Endothelial cell of umbilical vein (primary cell): ENCODE results near the gene CACNA2D3. TPM values are rescaled to one million over a fixed set of nuclear protein-coding genes. Genes with fewer than 3 reads are reported as not detected.

Source experiments
- BruUV-seq: library from RNA; stranded (reverse); fragments of 400-500 nt; replicated peaks from 2 replicates; lab custom pipeline; 2021; lab: Mats Ljungman, UMichigan
- CTCF ChIA-PET: fragments of 300-600, 350-600 bp; sonication (Branson Sonifier 250); formaldehyde crosslinking; loops from one replicate; lab custom pipeline; 2021; ENCODE audit warnings: antibody characterized with exemption, inconsistent platforms; lab: Charles Lee
- POLR2A ChIA-PET: fragments of 300-600, 350-600 bp; sonication (Branson Sonifier 250); formaldehyde crosslinking; loops from one replicate; lab custom pipeline; 2021; ENCODE audit warnings: antibody characterized with exemption, inconsistent platforms; lab: Charles Lee
- DNase-seq: peaks from one replicate; pipeline ENCODE4 v3.0.0-alpha.2; 2011; ENCODE audit warnings: low read depth, low spot score
- FAIRE-seq: peaks from 2 replicates; lab custom pipeline; 2011; peaks lifted over from hg19 to GRCh38; lab: Jason Lieb, UNC
- H2AFZ ChIP-seq: 2 replicates; pipeline ENCODE4 v1.6.0; 2012; ENCODE audit warnings: low read depth, low read length, control low read depth, inconsistent platforms
- H3K27ac ChIP-seq: 2 replicates; pipeline ENCODE4 v1.5.1; 2011; ENCODE audit warnings: low read depth, mild to moderate bottlenecking, control low read depth, low read length, moderate library complexity; ENCODE audit not compliant: insufficient read depth
- H3K27me3 ChIP-seq, 2 experiments: 2 replicates each; pipeline versions ENCODE4 v1.6.0 to v1.6.1; 2011; ENCODE audit warnings: low read length in 2 of 2, mixed read lengths in 1 of 2; ENCODE audit not compliant: control insufficient read depth in 2 of 2, insufficient read depth in 2 of 2
- H3K36me3 ChIP-seq, 2 experiments: 2 replicates in 1 of 2; 3 replicates in 1 of 2; pipeline ENCODE4 v1.5.1; 2011; ENCODE audit warnings: low read length in 2 of 2, mild to moderate bottlenecking in 1 of 2, moderate library complexity in 1 of 2; ENCODE audit not compliant: control insufficient read depth in 2 of 2, insufficient read depth in 2 of 2; ENCODE audit errors: extremely low read depth in 1 of 2
- H3K4me1 ChIP-seq: 3 replicates; pipeline ENCODE4 v1.5.1; 2011; ENCODE audit warnings: mild to moderate bottlenecking, low read length; ENCODE audit not compliant: control insufficient read depth, insufficient read depth; ENCODE audit errors: extremely low read depth
- H3K4me2 ChIP-seq: 2 replicates; pipeline ENCODE4 v1.6.1; 2011; ENCODE audit warnings: low read length, control low read depth, mixed read lengths; ENCODE audit not compliant: insufficient read depth
- H3K4me3 ChIP-seq, 3 experiments: fragments of 200-600 bp in 1 of 3; sonication (generic), shearing (Covaris generic) in 1 of 3; replicated peaks in 1 of 3; 2 replicates each; pipeline ENCODE4 v1.5.1; 2011 to 2016; ENCODE audit warnings: control low read depth in 3 of 3, low read length in 3 of 3, mild to moderate bottlenecking in 2 of 3, inconsistent platforms in 1 of 3, low read depth in 1 of 3, moderate library complexity in 1 of 3; ENCODE audit not compliant: insufficient read depth in 1 of 3
- H3K79me2 ChIP-seq: 2 replicates; pipeline ENCODE4 v1.6.0; 2012; ENCODE audit warnings: low read length, inconsistent platforms; ENCODE audit not compliant: control insufficient read depth, insufficient read depth
- H3K9ac ChIP-seq: replicated peaks from 2 replicates; pipeline ENCODE3; 2011; ENCODE audit warnings: low read length, control low read depth; ENCODE audit not compliant: insufficient read depth; ENCODE audit errors: extremely low read depth
- H3K9me1 ChIP-seq: replicated peaks from 3 replicates; pipeline ENCODE4 v1.6.0; 2011; ENCODE audit warnings: mild to moderate bottlenecking, low read length; ENCODE audit not compliant: control insufficient read depth, insufficient read depth; ENCODE audit errors: extremely low read depth
- H3K9me3 ChIP-seq: replicated peaks from 2 replicates; pipeline ENCODE4 v1.5.1; 2012; ENCODE audit warnings: low read length, inconsistent platforms; ENCODE audit not compliant: control insufficient read depth, insufficient read depth
- H4K20me1 ChIP-seq: replicated peaks from 2 replicates; pipeline ENCODE3; 2011; ENCODE audit warnings: mild to moderate bottlenecking, low read length; ENCODE audit not compliant: control insufficient read depth, insufficient read depth; ENCODE audit errors: extremely low read depth
- CTCF ChIP-seq, 2 donors: IDR thresholded peaks; 1 replicate in 1 of 2; 2 replicates in 1 of 2; pipeline ENCODE4 v1.5.1; 2011; ENCODE audit warnings: low read length in 2 of 2, mild to moderate bottlenecking in 2 of 2, moderate library complexity in 2 of 2, control low read depth in 1 of 2, inconsistent platforms in 1 of 2, low read depth in 1 of 2; ENCODE audit not compliant: insufficient read depth in 1 of 2; ENCODE audit errors: extremely low read depth in 1 of 2
- EZH2 ChIP-seq: IDR thresholded peaks from 2 replicates; pipeline ENCODE4 v1.6.1; 2012; ENCODE audit warnings: borderline replicate concordance, low read depth, mild to moderate bottlenecking, moderate library complexity, low read length, inconsistent platforms; ENCODE audit not compliant: severe bottlenecking
- FOS ChIP-seq: IDR thresholded peaks from 2 replicates; pipeline ENCODE4 v1.6.1; 2011; ENCODE audit warnings: mild to moderate bottlenecking, low read length, moderate library complexity, borderline replicate concordance; ENCODE audit not compliant: insufficient read depth
- GATA2 ChIP-seq: IDR thresholded peaks from 2 replicates; pipeline ENCODE4 v1.7.0; 2011; ENCODE audit warnings: low read depth, mild to moderate bottlenecking, moderate library complexity, mixed read lengths, low read length; ENCODE audit not compliant: insufficient read length, insufficient read depth
- JUN ChIP-seq: IDR thresholded peaks from 2 replicates; pipeline ENCODE4 v1.6.1; 2011; ENCODE audit warnings: borderline replicate concordance, low read depth; ENCODE audit not compliant: insufficient read length, insufficient read depth
- MAX ChIP-seq: IDR thresholded peaks from 2 replicates; pipeline ENCODE4 v1.6.1; 2011; ENCODE audit not compliant: insufficient read depth, insufficient read length
- MYC ChIP-seq: IDR thresholded peaks from one replicate; pipeline ENCODE4 v1.6.1; 2011; ENCODE audit warnings: mild to moderate bottlenecking, low read depth, low read length
- POLR2A ChIP-seq: IDR thresholded peaks from 2 replicates; pipeline ENCODE4 v1.6.1; 2012; ENCODE audit warnings: low read depth, mild to moderate bottlenecking, control low read depth, low read length
- POLR2AphosphoS5 ChIP-seq: IDR thresholded peaks from 2 replicates; pipeline ENCODE4 v1.6.1; 2012; ENCODE audit warnings: low read depth, mild to moderate bottlenecking, control low read depth, low read length, moderate library complexity; ENCODE audit not compliant: insufficient read depth
- dilution Hi-C: fragments of 300-500 bp; cut with MboI; formaldehyde crosslinking; loops from one replicate; pipeline ENCODE4 v1.15.0; 2019; ENCODE audit warnings: low sequenced_read_pairs; ENCODE audit not compliant: extremely low pct_ligation_motif_present
- intact Hi-C: fragments of 100-400 bp; cut with micrococcal nuclease; formaldehyde crosslinking; loops from one replicate; pipeline ENCODE4 v1.10.0; 2022
- polyA plus RNA-seq, 4 experiments: library from polyadenylated mRNA; depleted of rRNA in 3 of 4; stranded (reverse) in 3 of 4; unstranded in 1 of 4; fragments of >200 nt; gene quantifications; 2 replicates each; pipeline versions ENCODE4 v1.2.1 to v1.2.3, GENCODE V29; 2011 to 2012; ENCODE audit warnings: missing spikeins in 1 of 4
- total RNA-seq: library from RNA; stranded (reverse); gene quantifications from 2 replicates; pipeline ENCODE4 v1.2.3, GENCODE V29; 2021

The CACNA2D3 gene
- total and polyA plus RNA-seq, 2 donors (not counting 3 experiments of a cell fraction or from before 2014, with no cell fraction given), result not detected

GRCh38 chr3:55014906-55015305, 892.6 kb downstream of the CACNA2D3 start:
- intact Hi-C loops (no loop called here), dilution Hi-C loops (no loop called here)
- TF ChIP-seq JUN, result no peak
- no peak for TF ChIP-seq FOS
- no peak for TF ChIP-seq EZH2
- Histone ChIP-seq H3K27ac (no peak overlapping the region), H3K9ac (no peak overlapping the region), H4K20me1 (no peaks in the 10 kb centered on the region), H3K4me2 (no peak overlapping the region), H3K4me3 (no peak overlapping the region), H3K79me2 (no peaks in the 10 kb centered on the region), H3K9me1 (no peaks in the 10 kb centered on the region), H3K4me1 (no peaks in the 10 kb centered on the region), H3K36me3 (no peaks in the 10 kb centered on the region), H2AFZ (no peak overlapping the region), H3K27me3 (no peaks in the 10 kb centered on the region), H3K9me3 (peaks cover 2% of the 10 kb centered on the region)
- no TSS peak for BruUV-seq
- no peak for DNase-seq
- FAIRE-seq, result no peak
- ChIA-PET POLR2A (no interaction called here), CTCF (no interaction called here)

- Histone ChIP-seq H3K9me3 (peaks cover 2% of the 10 kb centered on the region), H3K9ac (no peak overlapping the region), H3K36me3 (no peaks in the 10 kb centered on the region), H3K9me1 (no peaks in the 10 kb centered on the region), H3K4me1 (no peaks in the 10 kb centered on the region), H3K27me3 (no peaks in the 10 kb centered on the region), H3K27ac (no peak overlapping the region), H3K4me3 (no peak overlapping the region), H3K79me2 (no peaks in the 10 kb centered on the region), H3K4me2 (no peak overlapping the region), H2AFZ (no peak overlapping the region), H4K20me1 (no peaks in the 10 kb centered on the region)
- dilution Hi-C loops (no loop called here), intact Hi-C loops (no loop called here)
- POLR2A ChIA-PET, result no interaction called here
- BruUV-seq, result no TSS peak
- TF ChIP-seq JUN (no peak), CTCF (IDR thresholded peaks at IDR 0.05; ENCODE audit: extremely low read depth in 1 of 2, insufficient read depth in 1 of 2, low read depth in 1 of 2, low read length in 2 of 2) (no peak), POLR2A (no peak), POLR2AphosphoS5 (no peak), MYC (no peak), FOS (no peak), EZH2 (no peak), MAX (no peak), GATA2 (no peak)
- DNase-seq (no peak), FAIRE-seq (no peak)
- CTCF ChIA-PET, result no interaction called here
Observed at GRCh38 chr3:55017876-55018275, 895.5 kb downstream of the CACNA2D3 start.
